Activated B cell treated with CpG ODN at 0.5 μM for 24 hours (primary cell): ENCODE data around the gene SHH. TPM values are rescaled to one million over a fixed set of nuclear protein-coding genes. Genes with fewer than 3 reads are reported as not detected.

ENCODE experiments used
- ATAC-seq: fragments of 200-7000 bp; cut with Tn5 transposase; one replicate; pipeline ENCODE4 v1.10.0; 2021; ENCODE audit warnings: low read depth, mild to moderate bottlenecking, moderate library complexity
- CTCF ChIA-PET: fragments of 350-600 bp; sonication (Branson Sonifier 250); formaldehyde crosslinking; loops from one replicate; lab custom pipeline; 2021; ENCODE audit warnings: antibody characterized with exemption; lab: Charles Lee
- POLR2A ChIA-PET: fragments of 350-600 bp; sonication (Branson Sonifier 250); formaldehyde crosslinking; loops from one replicate; lab custom pipeline; 2021; ENCODE audit warnings: antibody characterized with exemption; lab: Charles Lee
- DNase-seq: peaks from one replicate; pipeline ENCODE4 v3.0.0; 2022
- H3K27ac Mint-ChIP-seq: one replicate; pipeline ENCODE4 v1.8.0; 2020; ENCODE audit warnings: mixed read lengths
- H3K27me3 Mint-ChIP-seq: one replicate; pipeline ENCODE4 v1.8.0; 2021; ENCODE audit warnings: mixed read lengths
- H3K36me3 Mint-ChIP-seq: one replicate; pipeline ENCODE4 v1.8.0; 2021; ENCODE audit warnings: low read depth, mixed read lengths
- H3K4me1 Mint-ChIP-seq: one replicate; pipeline ENCODE4 v1.8.0; 2021; ENCODE audit warnings: mixed read lengths
- H3K4me3 Mint-ChIP-seq: one replicate; pipeline ENCODE4 v1.8.0; 2020; ENCODE audit warnings: mild to moderate bottlenecking, mixed read lengths
- H3K9me3 Mint-ChIP-seq: one replicate; pipeline ENCODE4 v1.8.0; 2020; ENCODE audit warnings: mixed read lengths
- CTCF ChIP-seq: fragments of 200-600 bp; IDR thresholded peaks from one replicate; pipeline ENCODE4 v1.8.0; 2022; ENCODE audit warnings: antibody characterized with exemption, mild to moderate bottlenecking
- intact Hi-C: fragments of 100-400 bp; cut with micrococcal nuclease; formaldehyde crosslinking; loops from one replicate; pipeline ENCODE4 v1.15.1; 2024
- total RNA-seq: library from RNA; stranded (reverse); gene quantifications from 2 replicates; pipeline ENCODE4 v1.2.3, GENCODE V29; 2022

SHH gene
- total RNA-seq, 1 donor from 2014 or later = not detected

GRCh38 chr7:155766386-155766785, 45.9 kb downstream of the SHH start:
- POLR2A ChIA-PET = no interaction called here
- peaks cover 80% of the 10 kb centered on the region for H3K36me3 Mint-ChIP-seq
- no peak overlapping the region for H3K4me3 Mint-ChIP-seq
- peaks cover 33% of the 10 kb centered on the region for H3K4me1 Mint-ChIP-seq
- no peaks in the 10 kb centered on the region for H3K27me3 Mint-ChIP-seq
- intact Hi-C loops = loop anchor here (10.0 kb wide), 1 partner anchor 472 kb away; the partner anchor contains the start of gene INSIG1
- H3K9me3 Mint-ChIP-seq = no peaks in the 10 kb centered on the region
- no peak for DNase-seq
- H3K27ac Mint-ChIP-seq = no peak overlapping the region
- no peak for ATAC-seq
- CTCF ChIA-PET = interaction anchor here (0.8 to 4.0 kb wide), 5 partner anchors 10 to 839 kb away, joined by 3 to 109 read pairs (median 6); no protein-coding TSS in a partner anchor
- TF ChIP-seq CTCF = no peak

GRCh38 chr7:155765458-155765857, 46.8 kb downstream of the SHH start:
- CTCF ChIA-PET = interaction anchor here (1.0 to 4.0 kb wide), 3 partner anchors 9 to 168 kb away, joined by 3 to 109 read pairs (median 3); no protein-coding TSS in a partner anchor
- H3K4me1 Mint-ChIP-seq = peaks cover 38% of the 10 kb centered on the region

GRCh38 chr7:155764438-155764793, 47.8 kb downstream of the SHH start:
- H3K4me3 Mint-ChIP-seq = peak overlapping the region; percentile 61
- peaks cover 75% of the 10 kb centered on the region for H3K36me3 Mint-ChIP-seq
- no peak for DNase-seq
- POLR2A ChIA-PET = no interaction called here
- peak; percentile 42 for ATAC-seq
- H3K4me1 Mint-ChIP-seq = peaks cover 38% of the 10 kb centered on the region
- H3K27me3 Mint-ChIP-seq = no peaks in the 10 kb centered on the region
- intact Hi-C loops = loop anchor here (10.0 kb wide), 1 partner anchor 470 kb away; the partner anchor contains the start of gene INSIG1
- H3K9me3 Mint-ChIP-seq = no peaks in the 10 kb centered on the region
- CTCF ChIA-PET = interaction anchor here (1.4 kb wide), 1 partner anchor 165 kb away, joined by 5 read pairs; no protein-coding TSS in a partner anchor
- no peak for TF ChIP-seq CTCF
- H3K27ac Mint-ChIP-seq = peak overlapping the region; percentile 85

More at GRCh38 chr7:155765458-155765857, 46.8 kb downstream of the SHH start:
- no peak for ATAC-seq
- no peak for DNase-seq
- H3K4me3 Mint-ChIP-seq = no peak overlapping the region
- TF ChIP-seq CTCF = no peak
- H3K9me3 Mint-ChIP-seq = no peaks in the 10 kb centered on the region
- intact Hi-C loops = loop anchor here (10.0 kb wide), 1 partner anchor 471 kb away; the partner anchor contains the start of gene INSIG1
- H3K27ac Mint-ChIP-seq = no peak overlapping the region
- H3K27me3 Mint-ChIP-seq = no peaks in the 10 kb centered on the region
- H3K36me3 Mint-ChIP-seq = peaks cover 77% of the 10 kb centered on the region
- POLR2A ChIA-PET = interaction anchor here (0.6 kb wide), 1 partner anchor 1184 kb away, joined by 3 read pairs; no protein-coding TSS in a partner anchor

- no peaks in the 10 kb centered on the region for H3K27me3 Mint-ChIP-seq
- DNase-seq = no peak
- peak overlapping the region; percentile 61 for H3K4me3 Mint-ChIP-seq
- POLR2A ChIA-PET = no interaction called here
- peaks cover 72% of the 10 kb centered on the region for H3K36me3 Mint-ChIP-seq
- H3K4me1 Mint-ChIP-seq = peaks cover 38% of the 10 kb centered on the region
- TF ChIP-seq CTCF = no peak
- CTCF ChIA-PET = interaction anchor here (1.4 kb wide), 1 partner anchor 165 kb away, joined by 5 read pairs; no protein-coding TSS in a partner anchor
- peak overlapping the region; percentile 85 for H3K27ac Mint-ChIP-seq
- H3K9me3 Mint-ChIP-seq = no peaks in the 10 kb centered on the region
- intact Hi-C loops = loop anchor here (10.0 kb wide), 1 partner anchor 469 kb away; the partner anchor contains the start of gene INSIG1
- ATAC-seq = peak; percentile 54
Measured at GRCh38 chr7:155763691-155764437, 48.4 kb downstream of the SHH start.

- Mint-ChIP-seq H3K27me3 (no peaks in the 10 kb centered on the region), H3K4me1 (peaks cover 38% of the 10 kb centered on the region), H3K27ac (peak overlapping the region; percentile 37), H3K9me3 (no peaks in the 10 kb centered on the region), H3K36me3 (peaks cover 70% of the 10 kb centered on the region), H3K4me3 (no peak overlapping the region)
- TF ChIP-seq CTCF = no peak
- DNase-seq (no peak), ATAC-seq (no peak)
- intact Hi-C loops = loop anchor here (10.0 kb wide), 1 partner anchor 468 kb away; the partner anchor contains the start of gene INSIG1
- POLR2A ChIA-PET = no interaction called here
- CTCF ChIA-PET = interaction anchor here (0.9 to 2.5 kb wide), 2 partner anchors 164 to 835 kb away, joined by 3 to 7 read pairs; no protein-coding TSS in a partner anchor
Measured at GRCh38 chr7:155763122-155763521, 49.1 kb downstream of the SHH start.
